ENCODE results near the gene TBC1D9B.

GRCh38 chr5:179883163-179883562, 24.5 kb downstream of the TBC1D9B start:
- TF ChIP-seq CTCF (IDR thresholded peaks at IDR 0.05; ENCODE audit: low read depth, low read length) (no peak), EZH2phosphoT487 (IDR thresholded peaks at IDR 0.05; ENCODE audit: low read depth) (no peak)
